NCI-H82 (cell line): ENCODE data around the gene ALPK3.

Experiments
- DNase-seq: peaks from one replicate; lab custom pipeline; 2025; lab: John Stamatoyannopoulos, UW

The ALPK3 gene

GRCh38 chr15:84922530-84922929 lies 105.4 kb downstream of the ALPK3 start:
- DNase-seq = no peak
